Endometrial microvascular endothelial cells (primary cell): ENCODE results near the gene SNTA1. TPM values are rescaled to one million over a fixed set of nuclear protein-coding genes. Genes with fewer than 3 reads are reported as not detected.
"Not testable (repeated sequence)": the region's sequence is repeated elsewhere in the genome, so short reads cannot be mapped to it uniquely, and the experiment has no call there.

Experiments used
- in situ Hi-C: cut with HindIII; loops from 2 replicates; pipeline ENCODE4 v1.10.0; 2017; ENCODE audit warnings: low sequenced_read_pairs, low pct_unique_long_range_greater_than_20kb; ENCODE audit errors: inconsistent ontology term
- total RNA-seq: library from RNA; depleted of rRNA; stranded (reverse); fragments of >200 nt; gene quantifications from one replicate; pipeline ENCODE4 v1.2.3, GENCODE V29; 2015; ENCODE audit errors: inconsistent ontology term

Gene SNTA1
- total RNA-seq, 1 donor from 2014 or later: 7.2 TPM

DNA sequence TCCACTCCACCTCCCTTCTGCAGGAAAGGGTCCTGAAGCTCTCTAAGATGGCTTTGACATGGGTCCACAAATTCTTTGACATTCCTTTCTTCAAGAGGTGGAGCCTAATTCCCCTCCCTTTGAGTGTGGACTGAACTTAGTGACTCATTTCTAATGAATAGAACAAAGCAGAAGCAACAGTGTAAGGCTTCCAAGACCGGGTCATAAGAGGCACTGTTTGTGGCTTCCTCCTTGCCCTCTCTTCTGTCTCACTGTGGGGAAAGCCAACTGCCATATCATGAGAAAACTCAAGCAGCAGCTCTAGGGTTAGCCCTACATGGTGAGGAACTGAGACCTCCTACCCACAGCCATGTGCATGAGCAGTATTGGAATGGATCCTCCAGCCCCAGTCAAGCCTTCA, 36.3 kb downstream of the SNTA1 start:
- in situ Hi-C loops: no loop called here

DNA sequence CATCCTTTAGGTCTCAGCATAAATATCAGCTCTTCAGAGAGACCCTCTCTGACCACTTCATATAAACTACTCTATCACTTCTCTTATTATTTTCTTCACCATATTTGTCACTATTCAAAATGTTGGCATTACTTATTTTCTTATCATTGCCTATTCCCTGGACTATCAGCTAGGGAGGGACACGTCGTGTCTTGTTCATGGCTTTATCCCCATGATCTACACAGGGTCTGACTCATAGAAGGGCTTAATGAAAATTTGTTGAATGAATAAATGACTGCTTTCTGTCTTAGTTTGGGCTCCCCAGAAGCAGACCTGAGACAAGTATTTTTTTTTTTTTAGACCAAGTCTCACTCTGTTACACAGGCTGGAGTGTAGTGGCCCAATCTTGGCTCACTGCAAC, 39.3 kb downstream of the SNTA1 start:
- in situ Hi-C loops: no loop called here

DNA sequence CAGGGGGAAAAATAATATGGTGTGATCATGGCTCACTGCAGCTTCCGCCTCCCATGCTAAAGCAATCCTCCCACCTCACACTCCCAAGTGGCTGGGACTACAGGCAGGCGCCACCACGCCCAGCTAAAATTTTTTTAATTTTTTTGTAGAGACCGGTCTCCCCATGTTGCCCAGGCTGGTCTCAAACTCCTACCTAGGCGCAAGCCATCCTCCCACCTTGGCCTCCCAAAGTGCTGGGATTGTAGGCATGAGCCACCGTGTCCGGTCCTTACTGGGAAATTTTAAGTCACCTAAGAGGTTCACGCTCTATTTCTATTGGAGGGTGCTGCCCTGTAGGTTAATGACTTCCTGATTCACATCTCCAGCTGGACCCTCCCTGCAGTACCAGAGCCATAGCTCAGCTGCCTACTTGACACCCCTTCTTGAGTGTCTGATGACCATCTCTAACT, 41.6 kb downstream of the SNTA1 start:
- in situ Hi-C loops: no loop called here

DNA sequence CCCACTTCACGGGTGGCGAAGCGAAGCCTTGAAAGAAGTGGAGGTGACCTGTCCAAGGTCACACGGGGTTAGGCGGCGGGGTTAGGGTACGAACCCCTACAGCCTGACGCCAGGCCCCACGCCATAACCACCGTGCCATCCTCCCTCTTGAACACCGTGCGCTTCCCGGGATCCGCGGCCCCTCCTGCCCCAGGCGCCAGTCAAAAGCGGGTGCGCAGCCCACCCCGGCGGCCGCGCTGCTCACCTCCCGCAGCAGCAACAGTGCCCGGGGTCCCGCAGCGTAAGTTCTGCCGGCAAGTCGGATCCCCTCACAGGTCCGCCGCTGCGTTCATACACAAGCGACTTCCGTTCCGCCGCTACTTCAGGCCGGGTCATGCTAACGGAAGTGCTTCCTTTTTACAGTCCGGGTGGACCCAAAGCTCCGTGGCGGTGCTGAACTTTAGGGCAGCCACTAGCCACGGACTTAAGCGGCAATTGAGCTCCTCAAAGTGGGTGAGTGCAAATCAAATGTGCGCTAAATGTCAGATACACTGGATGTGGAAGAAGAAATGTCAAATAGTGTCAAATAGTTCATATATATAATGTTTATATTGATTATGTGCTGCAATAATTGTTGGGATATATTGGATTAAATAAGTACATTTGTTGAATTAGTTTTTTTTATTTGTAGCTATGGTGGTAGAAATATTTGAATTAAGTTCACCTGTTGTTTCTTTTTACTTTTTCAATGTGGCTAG, 42.2 kb downstream of the SNTA1 start, which contains the start of gene CDK5RAP1:
Gene CDK5RAP1, minus strand, starts transcription at position 336 of the 737 bp plus-strand sequence. CDS start 4,455 bp downstream, outside the sequence.
- in situ Hi-C loops: no loop called here

DNA sequence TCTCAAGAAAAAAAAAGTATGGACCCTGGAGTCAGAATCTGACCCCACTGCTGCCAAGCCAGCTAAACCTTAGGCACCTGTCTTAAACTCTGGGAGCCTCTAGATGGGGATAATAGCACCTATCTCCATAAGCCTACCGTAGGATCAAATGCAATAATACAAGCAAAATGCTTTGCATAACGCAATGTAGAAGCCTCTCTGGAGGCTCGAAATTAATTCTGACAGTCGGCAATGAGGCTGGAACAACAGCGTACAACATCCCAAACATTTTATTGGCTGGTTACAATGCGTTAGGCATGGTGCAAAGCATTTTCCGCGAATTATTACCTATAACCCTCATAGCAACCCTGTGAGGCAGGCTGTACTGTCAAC, 42.8 kb downstream of the SNTA1 start:
- in situ Hi-C loops: no loop called here

DNA sequence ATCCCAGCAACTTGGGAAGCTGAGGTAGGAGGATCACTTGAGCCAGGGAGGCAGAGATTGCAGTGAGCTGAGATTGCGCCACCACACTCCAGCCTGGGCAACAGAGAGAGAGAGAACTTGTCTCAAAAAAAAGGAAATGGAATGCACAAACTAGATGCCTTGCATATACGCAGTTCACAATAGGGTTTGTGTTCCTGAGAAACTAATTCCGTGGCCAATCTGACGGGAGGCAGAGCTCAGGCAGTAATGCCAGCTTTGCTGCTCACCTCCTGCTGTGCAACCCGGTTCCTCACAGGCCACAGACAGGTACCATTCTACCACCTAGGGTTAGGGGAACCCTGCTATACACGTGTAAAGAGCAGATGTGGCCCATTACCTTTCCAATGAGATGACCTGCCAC, 43.6 kb downstream of the SNTA1 start:
- in situ Hi-C loops: no loop called here

DNA sequence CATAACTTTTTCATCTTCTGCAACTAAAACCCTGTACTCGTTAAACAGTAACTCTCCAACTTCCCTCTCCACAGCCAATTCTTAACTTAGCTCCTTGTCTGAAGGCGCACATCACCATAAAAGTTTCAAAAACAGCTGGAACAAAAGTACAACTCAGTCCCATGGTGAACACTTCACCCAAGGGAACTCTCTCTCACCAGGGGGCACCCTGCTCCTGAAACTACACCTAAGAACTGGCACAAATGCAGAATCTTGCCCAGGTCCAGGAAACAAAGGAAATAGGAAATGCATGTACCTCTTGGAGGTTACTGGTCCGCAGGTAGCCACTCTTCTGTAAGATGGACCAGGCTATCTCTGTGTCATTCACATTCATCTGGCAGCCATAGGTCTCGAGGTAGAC, 48.8 kb downstream of the SNTA1 start:
- in situ Hi-C loops: no loop called here

DNA sequence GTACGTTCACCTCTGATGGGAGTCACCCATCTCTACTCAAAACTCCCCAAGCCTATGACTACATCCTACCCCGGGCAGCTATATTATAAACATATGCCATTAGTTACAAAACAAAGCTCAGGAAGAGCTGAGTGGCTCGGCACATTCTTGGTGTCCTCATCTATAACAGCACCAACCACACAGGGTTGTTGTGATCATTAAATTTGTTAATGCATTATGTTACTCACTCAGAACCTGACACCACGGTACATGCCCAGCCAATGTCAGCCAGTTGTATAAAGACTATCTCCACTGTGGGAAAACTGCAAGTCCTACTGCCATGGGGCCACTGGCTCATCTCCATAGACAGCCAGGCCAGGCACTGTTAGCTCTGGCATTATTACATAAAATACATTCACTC, 50.0 kb downstream of the SNTA1 start:
- in situ Hi-C loops: no loop called here

DNA sequence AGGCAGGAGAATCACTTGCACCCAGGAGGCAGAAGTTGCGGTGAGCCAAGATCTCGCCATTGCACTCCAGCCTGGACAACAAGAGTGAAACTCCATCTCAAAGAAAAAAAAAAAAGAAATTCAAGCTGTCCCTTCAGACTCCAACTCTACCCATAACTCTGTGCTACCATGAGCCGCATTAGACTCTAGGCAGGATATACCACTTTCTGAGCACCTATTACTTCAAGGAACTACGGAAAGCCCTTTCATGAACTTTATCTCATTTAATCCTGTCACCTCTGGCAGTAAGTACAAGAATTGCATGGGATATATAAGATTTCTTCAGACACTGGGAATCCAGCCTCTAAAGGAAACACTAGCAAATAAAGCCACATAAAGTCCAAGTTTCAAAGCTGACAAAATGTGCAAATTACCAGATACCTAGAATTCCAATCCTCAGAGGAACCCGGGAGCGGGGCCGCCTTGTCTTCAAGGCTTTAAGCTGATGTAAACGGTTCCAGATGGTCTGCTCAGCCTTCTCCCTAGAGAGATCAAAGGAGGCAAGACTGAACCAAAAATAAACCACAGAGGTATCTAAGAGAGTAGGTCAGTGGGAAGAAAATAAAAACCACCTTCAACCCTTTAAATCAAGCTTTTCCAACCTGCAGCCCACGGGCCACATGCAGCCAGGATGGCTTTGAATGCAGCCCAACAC, 51.7 kb downstream of the SNTA1 start:
- in situ Hi-C loops: no loop called here

DNA sequence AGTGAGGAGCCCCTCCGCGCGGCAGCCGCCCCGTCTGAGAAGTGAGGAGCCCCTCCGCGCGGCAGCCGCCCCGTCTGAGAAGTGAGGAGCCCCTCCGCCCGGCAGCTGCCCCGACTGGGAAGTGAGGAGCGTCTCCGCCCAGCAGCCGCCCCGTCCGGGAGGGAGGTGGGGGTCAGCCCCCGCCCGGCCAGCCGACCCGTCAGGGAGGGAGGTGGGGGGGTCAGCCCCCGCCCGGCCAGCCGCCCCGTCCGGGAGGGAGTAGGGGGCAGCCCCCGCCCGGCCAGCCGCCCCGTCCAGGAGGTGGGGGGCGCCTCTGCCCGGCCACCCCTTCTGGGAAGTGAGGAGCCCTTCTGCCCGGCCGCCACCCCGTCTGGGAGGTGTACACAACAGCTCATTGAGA, 54.2 kb downstream of the SNTA1 start:
- in situ Hi-C loops: not testable (repeated sequence)

DNA sequence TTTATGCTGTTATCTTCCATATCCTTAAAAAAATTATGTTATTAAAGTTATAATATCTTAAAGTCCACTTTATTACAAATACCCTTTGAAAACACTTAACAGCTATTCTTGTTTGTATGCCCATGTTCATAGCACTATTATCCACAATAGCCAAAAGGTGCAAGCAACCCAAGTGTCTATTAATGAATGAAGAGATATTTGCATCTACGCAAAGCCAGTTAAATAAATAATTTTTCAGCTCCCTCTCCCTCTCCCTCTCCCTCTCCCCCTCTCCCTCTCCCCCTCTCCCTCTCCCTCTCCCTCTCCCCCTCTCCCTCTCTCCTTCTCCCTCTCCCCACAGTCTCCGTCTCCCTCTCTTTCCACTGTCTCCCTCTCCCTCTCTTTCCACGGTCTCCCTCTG, 55.3 kb downstream of the SNTA1 start:
- in situ Hi-C loops: no loop called here

DNA sequence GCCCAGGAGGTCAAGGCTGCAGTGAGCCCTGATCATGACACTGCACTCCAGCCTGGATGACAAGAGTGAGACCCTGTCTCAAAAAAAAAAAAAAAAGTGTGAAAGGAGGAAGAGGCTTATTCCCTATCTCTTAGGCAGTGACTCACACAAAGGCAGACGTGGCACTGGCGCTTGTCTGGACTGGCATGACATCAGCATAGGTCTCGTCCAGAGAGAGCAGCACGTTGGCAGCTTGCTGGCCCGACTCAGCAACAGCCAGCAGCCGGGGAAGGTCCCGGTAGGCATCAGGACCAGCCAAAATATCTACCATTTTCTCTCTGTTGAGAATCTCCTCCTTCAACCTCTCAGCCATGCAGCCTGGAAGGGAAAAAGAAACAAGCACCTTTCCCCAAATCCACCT, 56.4 kb downstream of the SNTA1 start:
- in situ Hi-C loops: no loop called here

DNA sequence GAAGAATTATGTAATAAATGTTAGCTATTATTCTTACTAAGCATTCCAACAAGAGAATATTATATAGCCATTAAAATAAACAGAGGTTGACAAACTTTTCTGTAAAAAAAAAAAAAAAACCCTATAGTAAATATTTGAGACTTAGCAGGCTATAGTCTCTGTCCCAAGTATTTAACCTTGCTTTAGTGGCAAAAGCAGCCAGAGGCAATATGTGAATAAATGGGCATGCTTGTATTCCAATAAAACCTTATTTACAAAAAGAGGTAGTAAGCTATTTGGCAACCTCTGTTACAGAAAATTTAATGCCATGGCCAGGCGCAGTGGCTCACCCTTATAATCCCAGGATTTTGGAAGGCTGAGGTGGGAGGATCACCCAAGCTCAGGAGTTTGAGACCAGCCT, 56.9 kb downstream of the SNTA1 start:
- in situ Hi-C loops: no loop called here

DNA sequence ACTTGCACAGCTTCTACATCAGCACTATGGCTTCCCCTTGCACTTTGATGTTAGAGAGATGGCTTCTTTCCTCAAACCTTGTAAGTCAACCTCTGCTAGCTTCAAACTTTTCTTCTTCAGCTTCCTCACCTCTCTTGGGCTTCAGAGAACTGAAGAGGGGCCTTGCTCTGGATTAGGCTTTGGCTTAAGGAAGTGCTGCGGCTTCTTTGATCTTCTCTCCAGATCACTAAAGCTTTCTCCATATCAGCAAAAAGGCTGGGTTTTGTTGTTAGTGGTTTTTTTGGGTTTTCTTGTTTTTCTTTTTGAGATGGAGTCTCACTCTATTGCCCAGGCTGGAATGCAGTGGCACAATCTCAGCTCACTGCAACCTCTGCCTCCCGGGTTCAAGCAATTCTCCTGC, 66.2 kb downstream of the SNTA1 start:
- in situ Hi-C loops: no loop called here

DNA sequence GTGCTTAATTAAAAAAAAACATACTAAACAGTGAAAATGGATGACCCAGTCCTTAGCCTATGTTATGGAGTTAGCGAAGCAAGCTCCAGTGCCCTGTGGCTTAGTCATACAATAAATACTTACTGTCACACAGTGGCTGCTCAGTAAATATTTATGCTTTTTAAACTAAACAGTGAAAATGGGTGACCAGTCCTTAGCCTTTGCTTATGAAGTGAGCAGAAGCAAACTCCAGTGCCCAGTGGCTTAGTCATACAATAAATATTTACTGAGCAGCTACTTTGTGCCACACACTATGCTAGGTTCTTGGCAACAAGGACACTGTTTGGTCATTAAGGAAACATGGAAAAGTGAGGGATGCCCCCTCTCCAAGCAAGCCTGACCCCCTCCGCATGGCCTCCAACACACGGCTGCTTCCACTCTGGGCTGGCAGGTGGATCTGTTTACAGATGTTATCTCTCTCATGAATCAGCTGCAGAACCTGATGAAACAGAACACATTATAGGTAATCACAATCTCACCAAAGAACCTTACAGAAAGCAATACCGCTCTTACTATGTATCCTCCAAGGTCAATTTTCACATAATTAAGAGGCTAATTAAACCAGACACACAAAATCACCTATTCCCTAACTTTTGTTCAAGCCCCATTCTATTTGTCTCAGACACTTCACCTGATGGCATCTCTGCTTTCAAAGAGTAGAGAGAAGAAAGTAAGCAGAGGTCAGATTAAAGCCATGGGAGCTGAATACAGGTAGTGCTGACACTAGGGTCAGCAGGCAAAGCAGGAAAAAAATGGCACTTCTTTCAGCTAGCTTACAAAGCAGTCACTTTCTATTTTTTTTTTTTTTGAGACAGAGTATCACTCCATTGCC, 69.6 kb downstream of the SNTA1 start:
- in situ Hi-C loops: no loop called here

DNA sequence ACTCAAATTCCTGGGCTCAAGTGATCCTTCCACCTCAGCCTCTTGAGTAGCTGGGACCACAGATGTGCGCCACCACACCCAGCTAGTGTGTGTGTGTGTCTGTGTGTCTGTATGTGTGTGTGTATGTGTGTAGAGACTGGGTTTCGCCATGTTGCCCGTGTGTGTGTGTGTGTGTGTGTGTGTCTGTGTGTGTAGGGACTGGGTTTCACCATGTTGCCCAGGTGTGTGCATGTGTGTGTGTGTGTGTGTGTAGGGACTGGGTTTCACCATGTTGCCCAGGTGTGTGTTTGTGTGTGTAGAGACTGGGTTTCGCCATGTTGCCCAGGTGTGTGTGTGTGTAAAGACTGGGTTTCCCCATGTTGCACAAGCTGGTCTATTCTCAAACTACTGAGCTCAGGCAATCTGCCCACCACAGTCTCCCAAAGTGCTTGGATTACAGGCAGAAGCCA, 70.5 kb downstream of the SNTA1 start:
- in situ Hi-C loops: no loop called here

DNA sequence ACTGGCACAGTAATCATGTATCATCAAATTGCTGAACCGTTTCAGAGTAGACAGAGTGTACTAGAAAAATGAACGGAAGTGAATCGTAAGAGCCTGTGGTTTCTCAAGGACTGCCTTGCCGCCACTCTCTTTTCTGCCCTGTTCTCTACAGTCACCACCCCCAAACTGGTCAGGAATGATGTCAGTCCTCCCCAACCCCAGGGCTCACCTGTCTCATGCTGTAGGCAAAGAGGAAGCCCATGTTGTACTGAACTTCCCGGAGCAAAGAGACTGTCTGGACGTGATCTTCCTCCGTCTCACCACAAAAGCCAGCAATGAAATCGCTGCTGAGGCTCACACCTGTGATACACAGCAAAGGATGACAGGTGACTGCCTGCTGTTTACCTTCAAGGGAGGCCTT, 73.3 kb downstream of the SNTA1 start:
- in situ Hi-C loops: no loop called here

DNA sequence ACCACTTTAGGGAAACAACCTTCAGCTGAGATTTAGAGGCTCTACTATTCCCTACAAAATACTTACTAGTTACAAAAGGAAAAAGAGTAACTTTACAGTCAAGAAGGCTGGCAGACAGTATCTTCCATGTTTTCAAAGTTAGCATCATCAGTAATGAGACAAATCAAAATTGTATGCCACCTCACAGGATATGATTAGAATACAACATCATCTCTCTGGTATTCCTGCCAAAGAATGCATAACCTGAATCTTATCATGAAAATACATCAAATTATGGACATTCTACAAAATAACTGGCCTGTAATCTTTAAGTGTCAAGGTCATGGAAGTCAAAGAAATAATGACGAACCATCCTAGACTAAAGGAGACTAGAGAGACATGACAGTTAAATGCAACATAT, 80.7 kb downstream of the SNTA1 start:
- in situ Hi-C loops: no loop called here

DNA sequence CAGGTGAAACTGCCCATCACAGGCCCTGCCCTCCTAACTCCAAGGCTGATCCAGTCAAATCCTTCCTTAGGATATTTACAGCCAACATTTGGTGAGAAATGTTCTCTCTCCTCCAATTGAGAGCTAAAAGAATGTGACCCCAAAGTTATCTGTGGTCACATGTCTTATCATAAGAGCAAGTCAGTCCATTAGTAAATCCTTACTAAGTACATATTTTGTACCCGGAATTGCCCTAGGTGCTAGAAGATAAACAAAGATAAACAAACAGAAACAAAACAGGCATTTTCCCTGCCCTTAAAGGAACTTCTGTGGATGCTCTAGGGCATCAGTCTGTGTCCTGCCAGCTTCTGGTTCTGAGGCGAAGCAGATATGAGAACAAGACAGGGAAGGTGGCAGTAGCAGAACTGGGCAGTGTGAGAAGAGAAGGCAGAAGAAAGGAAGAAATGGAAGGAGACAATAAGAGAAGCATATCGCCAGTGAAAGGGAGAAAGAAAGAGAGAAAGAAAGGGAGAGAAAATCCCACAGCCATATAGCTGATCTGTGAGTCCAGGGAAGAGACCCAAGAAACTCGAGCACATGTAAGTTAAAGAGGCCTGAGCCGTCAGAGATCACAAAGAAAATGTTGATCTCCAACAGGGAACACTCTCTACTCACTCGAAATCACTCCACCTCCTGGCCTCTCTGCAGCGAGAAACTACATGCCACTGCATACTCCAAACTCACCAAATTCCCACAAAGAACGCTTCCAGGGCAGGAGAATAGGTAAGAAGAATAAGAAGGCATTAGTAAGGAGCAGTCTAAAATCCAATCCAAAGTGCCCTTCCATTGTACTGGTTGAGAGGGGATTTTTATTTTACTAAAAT, 83.9 kb downstream of the SNTA1 start:
- in situ Hi-C loops: no loop called here
